ENCODE data around the gene MCC.
A peak's percentile ranks its signal among the peaks of the same experiment; 100 is the strongest.

Gene MCC

DNA sequence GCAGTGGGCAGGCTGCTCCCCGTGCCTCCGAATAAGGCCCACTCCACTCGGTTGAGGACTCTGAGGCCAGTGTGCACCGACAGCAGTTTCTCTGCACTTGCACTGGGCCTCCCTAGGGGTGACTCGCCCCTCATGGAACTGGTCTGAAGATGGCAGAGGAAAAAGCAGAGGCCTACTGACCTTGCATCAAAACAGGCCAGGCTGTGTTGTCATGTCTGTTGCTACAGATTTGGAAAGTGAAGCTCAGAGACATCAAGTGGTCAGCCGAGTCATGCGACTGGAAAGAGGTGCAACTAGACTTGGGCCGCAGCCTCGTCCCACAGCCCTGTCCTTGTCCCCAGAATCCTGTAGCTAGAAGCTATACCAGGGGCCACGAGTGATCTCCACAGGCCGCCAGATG is 433.4 kb downstream of the MCC start:
- no peak for DNase-seq (ENCODE audit: low spot score)

DNA sequence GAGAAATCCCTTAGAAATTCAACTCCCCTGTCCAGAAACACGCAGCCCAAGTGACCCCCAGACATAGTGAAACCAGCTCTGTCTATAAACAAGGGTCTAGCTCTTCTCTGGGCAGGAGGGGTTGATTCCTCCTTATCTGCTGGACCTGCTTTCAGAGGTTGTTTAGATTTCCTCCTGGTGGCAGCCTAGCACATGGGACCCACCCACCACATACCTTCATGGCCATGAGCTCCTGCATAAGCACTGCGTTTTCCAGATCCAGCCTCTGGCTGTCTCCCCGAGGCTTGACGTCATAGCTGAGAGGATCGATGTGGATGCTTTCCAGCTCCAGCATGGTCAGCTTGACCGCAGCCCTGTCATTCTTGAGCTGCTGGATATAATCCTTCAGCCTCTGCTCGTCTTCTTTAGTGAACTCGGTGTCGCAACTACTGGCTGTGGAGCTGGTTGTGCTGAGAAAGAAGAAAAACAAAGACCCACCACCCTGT is 434.7 kb downstream of the MCC start:
- no peak for DNase-seq (ENCODE audit: low spot score)

DNA sequence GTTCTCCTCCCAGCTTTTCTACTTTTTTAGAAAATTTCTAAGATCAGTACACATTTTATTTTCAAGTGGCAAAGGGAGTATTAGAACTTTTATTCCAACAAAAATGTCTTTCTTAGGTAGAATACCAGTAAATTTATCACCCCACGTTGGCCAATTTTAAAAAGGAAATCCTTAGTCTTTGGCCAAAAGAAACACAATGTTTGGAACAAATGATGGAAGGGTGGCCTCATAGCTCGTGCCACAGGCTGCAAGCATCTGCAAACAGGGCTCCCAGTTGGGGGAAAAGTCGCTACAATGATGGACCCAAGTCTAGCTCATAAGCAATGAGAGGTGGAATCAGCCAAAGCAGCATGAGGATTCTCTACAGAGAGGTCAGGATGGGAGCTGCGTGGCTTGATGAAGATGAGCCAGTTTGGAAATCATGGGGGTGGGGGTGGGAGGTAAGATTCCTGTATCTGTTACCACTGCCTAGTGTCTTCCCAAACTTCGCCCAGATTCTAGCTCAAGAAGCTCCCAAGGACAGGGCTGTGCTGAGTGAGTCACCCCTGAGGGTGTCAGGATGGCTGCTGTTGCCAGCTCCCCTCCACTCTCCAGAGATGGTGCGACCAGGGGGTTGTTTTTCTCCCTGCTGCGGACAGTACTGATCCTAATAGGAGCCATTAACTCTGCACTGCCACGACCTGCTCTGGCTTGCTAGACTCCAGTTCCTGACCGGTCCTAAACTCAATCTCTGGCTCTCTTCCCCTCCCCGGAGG is 436.0 kb downstream of the MCC start:
- peak; percentile 45 for DNase-seq (ENCODE audit: low spot score)

DNA sequence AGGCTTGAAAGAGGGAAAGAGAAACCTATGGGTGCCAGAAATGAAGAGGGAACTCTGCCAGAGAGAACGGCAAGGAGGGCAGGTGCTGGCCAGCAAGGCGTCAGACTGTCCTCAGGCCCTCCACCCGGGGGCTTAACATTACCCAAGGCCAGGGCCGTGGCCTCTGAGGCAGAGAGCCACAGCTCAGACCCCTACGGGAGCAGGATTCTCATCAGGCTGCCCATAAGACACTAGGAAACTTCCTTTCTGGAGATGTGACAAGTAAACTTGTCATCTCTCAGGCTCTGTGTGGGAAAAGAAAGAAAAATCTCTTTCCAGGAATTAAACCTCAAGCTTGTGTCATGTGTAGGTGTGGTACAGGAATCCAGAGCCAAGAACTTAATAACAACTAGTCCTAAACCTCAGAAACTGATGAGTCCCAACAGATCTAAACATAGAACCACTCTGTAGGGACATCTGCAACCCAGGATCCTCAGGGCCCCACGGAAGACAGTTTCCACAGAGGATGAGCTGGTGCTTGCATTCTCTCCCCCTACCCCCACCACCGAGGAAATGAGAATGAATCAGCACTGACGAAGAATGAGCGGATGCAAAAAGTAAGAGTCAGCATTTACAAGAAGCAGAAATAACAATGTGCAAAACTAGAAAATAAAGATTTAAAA is 437.4 kb downstream of the MCC start:
- peak; percentile 87 for DNase-seq (ENCODE audit: low spot score)

DNA sequence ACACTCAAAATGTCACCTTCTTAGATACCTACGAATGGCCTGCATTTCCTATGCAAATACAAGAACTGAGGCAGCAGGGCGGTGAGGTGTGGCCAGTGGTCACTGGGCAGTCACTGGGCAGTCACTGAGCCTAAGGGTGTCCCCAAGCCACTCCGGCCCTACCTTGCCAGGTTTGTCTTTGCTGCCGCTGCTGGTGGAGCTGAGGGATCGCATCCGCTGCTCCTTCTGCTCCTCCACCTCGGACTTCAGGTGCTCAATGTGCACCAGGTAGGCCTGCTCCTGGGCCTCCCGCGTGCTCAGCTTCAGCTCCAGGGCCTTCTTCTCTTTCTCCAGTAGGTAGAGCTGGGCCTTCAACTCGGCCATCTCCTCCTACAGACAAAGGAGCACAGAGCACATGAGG is 439.3 kb downstream of the MCC start:
- no peak for DNase-seq (ENCODE audit: low spot score)

DNA sequence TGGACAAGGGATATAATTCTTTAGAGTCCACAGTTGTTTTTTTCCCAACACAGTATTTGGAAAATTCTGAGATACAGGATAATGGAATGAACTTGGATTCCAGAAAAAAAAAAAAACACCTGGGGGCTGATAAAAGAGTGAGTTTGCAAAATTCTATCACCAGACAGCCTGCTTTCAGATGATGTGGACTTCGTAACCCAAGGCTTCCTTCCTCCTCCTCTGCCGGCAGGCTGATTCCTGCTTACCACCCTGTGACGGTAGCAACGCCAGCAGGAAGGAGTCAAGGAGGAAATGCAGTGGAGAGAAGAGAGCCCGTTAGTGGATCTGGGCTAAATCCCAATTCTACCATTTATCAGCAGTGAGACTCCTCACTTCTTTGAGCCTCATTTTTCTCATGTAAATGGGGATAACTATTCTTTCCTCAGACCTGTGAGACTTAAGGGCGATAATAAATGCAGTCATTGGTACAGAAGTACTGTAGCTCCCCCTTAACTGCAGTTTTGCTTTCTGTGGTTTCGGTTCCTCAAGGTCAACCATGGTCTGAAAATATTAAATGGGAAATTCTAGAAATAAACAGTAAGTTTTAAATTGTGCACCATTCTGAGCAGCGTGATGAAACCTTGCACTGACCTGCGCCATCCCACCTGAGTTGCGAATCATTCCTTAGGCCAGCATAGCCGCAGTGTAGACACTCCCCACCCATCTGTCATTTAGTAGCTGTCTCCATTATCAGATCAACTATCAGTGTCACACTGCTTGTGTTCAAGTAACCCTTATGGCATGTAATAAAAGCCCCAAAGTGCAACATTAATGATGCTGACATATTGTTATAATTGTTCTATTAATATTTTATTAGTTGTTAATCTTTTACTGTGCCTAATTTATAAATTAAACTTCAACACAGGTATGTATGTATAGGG is 440.3 kb downstream of the MCC start:
- no peak for DNase-seq (ENCODE audit: low spot score)

DNA sequence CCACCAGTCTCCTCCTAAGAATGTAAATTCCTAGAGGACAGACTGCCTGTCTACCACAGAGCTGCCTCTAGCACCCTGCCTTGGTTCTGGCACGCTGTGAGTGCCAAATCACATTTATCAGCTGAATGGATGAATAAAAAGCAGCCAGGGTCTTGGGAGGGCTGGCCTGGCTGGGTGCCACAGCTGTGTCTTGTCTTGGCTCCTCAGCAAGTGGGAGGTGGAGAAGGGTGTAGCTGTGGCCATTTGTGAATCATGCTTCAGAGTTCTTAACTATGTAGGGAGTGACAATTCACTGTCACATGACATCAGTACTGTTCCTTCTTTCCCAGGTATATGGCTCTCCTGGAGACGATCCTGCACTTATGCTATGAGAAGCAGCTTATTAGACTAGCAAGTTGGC is 441.0 kb downstream of the MCC start:
- DNase-seq (ENCODE audit: low spot score) = no peak

DNA sequence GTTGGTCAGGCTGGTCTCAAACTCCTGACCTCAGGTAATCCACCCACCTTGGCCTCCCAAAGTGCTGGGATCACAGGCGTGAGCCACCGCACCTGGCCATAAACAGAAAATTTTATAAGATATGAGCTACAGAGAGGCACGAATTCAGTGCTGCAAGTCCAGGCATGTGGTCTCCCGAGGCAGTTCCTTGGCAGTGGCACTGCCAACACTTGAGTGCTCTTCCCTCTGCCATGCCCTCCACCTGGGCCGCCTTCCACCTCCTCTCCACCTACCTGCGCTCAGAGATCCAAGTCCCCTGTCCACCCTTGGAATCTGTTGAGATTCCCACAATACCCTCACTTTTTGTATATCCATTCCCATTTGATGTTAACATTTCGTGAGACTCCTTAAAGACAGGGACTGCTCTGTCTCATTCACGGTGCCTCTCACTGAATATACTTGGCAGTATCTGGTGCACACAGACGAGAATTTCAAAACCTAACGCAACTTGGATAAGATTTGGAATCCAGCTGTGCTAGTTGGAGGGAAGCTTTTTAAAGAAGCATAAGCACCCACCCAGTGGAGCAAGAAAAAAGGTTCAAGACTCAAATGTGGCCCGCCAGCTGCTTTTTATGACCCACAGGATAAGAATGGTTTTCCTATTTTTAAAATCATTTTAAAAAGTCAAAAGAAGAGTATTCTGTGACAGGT is 443.3 kb downstream of the MCC start:
- no peak for DNase-seq (ENCODE audit: low spot score)

DNA sequence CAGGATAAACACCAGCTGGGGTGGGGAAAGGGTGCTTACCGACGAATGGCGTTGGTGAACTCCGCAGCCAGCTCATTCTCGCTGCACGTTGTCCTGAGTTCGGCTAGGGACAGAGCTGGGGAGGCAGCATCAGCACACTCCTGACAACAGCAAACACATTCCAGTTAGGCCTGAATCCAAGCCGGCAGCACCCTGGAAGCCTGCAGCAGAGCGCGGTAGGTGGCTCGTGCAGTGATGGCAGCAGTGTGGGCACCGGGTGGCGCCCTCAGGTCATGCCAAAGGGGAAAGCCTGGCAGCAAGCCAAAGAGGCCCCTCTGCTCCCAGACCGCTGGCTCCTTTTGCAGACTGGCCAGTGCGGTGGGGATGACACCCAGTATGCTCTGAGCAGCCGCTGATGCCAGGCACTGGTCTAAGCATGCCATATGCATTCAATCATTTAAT is 444.7 kb downstream of the MCC start:
- DNase-seq (ENCODE audit: low spot score) = peak; percentile 24

DNA sequence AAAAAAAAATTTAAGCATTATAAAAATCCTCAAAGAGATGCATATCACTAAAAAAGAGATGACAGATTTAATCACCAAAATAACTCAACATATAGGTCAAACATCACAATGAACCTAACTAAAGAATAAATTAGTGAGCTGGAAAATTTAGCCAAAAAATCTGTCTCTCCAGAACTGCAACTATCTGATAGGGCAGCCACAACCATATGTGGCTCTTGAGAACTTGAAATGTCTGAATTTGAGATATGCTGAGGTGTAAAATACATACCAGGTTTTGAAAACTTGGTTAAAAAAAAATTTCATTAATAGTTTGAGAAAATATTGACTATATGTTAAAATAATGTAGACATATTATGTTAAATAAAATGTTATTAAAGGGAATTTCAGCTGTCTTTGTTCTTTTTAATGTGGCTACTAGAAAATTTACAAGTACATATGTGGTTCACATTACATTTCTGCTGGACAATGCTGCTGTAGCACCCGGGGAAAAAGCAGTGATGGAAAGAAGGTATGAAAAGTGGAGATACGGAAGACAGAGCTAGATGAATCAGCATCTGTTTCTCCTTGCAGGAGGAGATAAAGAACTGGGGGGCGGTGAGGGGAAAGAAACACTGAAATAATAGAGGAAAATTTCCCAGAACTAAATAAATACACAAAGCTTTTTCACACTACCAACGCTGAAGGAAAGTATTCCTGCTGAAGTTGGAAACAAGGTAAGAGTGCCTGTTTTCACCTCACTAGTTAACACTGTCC is 445.6 kb downstream of the MCC start:
- no peak for DNase-seq (ENCODE audit: low spot score)

DNA sequence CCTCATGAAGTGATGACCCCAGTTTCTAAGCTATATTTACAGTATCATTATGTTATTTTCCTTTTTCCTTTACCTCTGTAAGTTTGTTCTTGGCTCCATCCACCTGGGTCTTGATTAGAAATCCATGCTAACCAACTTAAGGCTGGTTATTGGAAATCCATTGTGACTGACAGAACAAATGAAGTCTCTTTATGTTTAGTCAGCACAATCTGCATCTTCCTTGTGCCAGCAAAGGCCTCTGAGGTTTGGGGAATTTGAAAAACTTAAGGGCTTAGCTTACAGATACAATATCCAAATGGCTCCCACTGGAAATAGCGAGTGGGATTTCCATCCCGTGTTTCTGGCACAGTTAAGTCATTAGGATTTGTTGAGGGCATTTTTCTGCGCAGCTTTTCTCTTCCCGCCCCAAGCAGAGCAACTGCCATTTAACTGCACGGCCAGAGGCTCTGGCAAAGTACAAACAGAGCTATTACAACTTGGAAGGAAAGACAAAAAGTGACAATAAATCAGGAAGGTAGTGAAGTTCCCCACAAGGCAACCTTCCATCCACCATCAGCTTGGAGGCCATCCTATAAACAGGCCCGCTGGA is 447.5 kb downstream of the MCC start:
- DNase-seq (ENCODE audit: low spot score) = no peak

DNA sequence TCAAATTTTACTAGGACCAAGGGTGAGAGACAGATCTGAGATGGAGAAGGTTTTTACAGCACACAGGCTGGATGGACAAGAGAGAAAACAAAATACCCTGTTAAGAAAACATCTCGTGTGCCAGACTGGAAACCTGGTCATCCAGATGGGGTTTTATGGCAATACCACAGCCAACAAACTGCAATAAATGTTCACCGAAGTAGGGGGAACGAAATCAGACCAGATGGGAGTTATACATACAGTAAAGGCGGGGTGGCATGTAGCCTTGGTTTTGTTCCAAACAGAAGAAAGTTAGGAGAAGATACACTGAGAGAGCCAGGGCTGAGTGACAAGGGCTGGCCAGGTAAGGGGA is 448.3 kb downstream of the MCC start:
- no peak for DNase-seq (ENCODE audit: low spot score)

DNA sequence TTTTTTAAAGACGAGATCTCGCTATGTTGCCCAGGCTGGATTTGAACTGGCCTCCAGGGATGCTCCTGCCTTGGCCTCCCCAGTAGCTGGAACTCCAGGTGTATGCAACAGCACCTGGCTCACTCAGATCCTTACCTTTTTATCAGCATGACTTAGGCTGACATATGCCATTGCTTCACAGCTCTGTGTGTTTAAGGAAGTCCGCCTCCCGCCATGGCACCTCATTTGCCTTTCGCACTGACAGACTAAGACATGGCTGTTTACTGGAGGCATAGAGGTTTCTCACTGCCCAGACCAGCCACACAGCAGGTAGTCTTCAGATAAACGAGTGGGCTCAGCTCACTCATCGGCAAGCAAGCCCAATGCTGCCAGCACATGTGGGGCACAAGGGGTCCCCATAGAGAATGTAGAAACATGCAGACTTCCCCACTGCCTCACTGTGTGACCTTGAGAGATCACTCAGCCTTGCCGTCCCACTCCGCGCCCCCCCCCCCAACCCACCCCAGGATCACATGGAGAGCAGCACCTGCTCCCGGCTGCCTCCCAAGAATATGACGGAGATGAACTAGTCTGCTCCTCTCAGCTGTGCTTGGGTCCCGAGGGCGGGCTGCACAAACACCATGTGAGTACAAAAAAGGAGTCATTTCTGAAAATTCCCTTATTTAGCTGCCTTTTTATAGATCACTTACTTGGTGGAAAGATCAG is 448.9 kb downstream of the MCC start:
- no peak for DNase-seq (ENCODE audit: low spot score)

DNA sequence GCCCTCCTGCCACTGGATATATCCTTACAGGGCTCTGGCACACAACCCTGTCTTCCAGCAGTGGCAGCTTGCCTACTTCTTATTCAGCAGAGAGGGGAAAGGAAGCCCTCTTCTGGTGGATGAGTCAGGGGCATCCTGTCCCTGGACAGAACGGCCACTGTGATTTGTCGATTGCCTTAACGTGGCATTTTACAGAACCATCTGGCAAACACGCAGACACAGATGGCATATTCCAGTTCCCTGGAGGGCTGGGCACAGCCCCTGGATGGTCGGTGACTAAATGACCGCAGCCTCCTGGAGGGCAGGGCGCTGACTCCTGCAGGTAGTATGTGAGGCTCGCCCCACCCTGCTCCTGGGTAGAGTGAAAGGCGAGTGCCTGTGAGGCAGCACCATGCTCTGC is 449.5 kb downstream of the MCC start:
- peak; percentile 47 for DNase-seq (ENCODE audit: low spot score)

DNA sequence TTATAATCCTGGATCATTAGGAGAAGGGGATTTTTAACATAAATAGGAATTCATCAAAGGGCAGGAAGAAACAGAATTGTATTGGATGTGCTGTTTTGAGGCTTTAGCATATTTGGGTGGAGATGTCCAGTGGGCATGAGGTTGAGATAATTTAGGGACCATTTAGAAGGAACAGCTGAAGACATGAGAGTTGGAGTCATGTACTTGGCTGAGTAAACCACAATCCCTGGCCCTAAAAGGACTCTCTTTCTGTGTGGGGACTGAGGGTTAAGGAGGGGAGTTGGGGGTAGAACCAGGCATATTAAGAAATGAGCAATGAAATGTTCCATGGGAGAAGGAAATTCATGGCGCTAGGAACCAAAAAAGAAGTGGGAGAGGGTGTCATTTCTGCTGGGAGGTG is 450.1 kb downstream of the MCC start:
- DNase-seq (ENCODE audit: low spot score) = no peak

DNA sequence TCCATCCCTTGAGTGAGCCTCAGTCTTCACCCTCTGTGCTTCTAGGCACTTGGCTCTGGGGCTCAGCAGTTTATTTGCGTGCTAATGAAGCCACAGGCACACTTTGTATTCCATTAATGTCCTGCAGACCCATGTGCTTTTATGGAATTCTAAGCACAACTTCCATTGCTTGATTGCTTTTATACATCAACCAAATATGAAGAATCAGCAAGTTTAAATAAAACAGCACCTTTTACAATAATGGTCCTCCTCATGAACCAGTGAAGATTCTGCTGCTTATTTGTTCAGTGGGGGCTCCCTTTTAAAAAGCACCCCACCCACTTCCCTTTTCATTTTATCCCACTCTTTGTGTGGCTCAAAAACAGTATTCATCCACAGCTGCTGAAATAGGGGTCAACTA is 451.4 kb downstream of the MCC start:
- DNase-seq (ENCODE audit: low spot score) = no peak

DNA sequence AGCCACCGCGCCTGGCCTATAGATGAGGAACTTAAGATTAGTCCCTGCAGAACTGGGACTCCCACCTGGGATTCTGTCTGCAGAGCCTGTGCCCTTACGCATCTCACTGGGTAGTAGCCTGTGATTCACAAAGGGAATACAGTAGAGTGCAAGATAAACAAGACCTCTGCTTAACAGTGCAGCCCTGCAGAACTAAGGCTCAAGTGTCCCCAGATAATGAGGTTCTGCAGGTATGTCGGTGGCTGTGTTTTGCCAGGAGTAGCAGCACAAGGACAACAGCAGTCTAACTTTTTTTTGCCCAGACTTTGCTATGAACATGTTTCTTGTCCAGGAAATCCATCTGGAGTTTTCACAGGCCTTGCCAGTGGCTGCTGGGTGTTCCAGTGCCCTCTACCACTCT is 451.9 kb downstream of the MCC start:
- DNase-seq (ENCODE audit: low spot score) = no peak

DNA sequence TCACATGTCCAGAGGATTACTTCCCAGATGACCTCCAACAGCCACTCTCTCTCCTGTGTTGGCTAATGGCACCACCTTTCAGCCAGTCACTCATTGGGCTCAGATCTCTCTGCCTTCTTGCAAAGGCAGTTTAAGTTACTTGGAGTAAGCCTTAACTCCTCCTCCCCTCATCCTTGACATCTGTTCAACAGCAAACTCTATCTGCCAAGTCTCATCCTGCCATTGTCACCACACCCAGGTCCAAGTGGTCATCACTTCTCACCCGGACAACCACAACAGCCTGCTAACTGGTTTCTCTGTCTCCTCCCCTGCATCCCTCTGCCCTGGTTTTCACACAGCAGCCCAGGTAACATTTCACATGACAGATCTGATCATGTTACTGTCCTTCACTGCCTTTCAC is 453.2 kb downstream of the MCC start:
- no peak for DNase-seq (ENCODE audit: low spot score)

DNA sequence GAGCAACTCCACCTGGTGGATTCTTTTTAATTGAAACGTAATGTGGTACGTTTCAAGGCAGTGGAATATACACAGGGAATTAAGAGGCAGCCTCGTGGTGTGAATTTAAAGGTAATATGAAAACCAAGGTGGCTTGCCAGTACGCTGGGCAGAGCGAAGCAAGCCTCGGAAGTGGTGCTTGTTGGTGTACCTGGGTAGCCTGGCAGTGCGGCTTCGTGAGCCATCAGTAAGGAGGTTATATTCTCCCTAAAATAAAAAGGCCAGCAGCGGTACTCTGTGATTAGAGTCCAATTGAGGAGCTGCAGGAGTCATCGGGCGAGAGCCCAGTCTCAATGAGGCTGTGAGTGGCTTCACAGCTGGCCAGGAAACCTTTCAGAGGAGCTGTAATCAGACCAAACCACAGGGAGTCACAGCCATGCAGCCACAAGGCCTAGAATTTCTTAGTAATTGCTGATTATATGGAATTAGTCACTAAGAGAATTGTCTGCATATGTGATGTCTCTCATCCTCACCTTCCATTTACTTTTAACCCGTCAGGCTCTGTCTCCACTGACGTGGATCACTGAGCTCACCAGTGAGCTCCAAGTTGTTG is 454.0 kb downstream of the MCC start:
- peak; percentile 92 for DNase-seq (ENCODE audit: low spot score)

DNA sequence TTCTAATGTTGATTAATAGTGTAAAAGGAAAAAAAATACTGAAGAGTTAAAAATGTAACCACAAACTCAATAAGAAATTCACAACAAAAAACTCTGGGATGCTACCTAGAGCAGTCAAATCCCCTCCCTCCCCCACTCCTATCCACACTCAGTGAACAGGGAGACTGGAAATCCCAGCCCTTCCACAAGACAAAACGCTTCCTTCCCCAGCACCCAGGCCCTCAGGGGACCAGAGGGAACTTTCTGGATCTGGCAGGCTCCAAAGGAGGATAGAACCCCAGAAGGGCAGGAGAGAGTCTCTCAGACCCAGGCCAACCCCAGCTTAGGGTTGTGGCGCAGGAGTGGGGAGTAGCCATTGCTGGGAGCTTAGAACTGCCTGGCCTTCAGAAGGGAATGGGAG is 456.7 kb downstream of the MCC start:
- no peak for DNase-seq (ENCODE audit: low spot score)
